ENCODE results near the gene OR1J1. TPM values are rescaled to one million over a fixed set of nuclear protein-coding genes. Genes with fewer than 3 reads are reported as not detected.

The OR1J1 gene
- total RNA-seq, 2 donors from 2014 or later, result not detected

- Histone ChIP-seq H3K4me1 (ENCODE audit: control insufficient read depth, insufficient read depth, low read length) (no peaks in the 10 kb centered on the region), H3K27me3 (ENCODE audit: control insufficient read depth, insufficient read depth, low read length, poor library complexity, severe bottlenecking) (no peaks in the 10 kb centered on the region), H3K36me3 (ENCODE audit: control insufficient read depth, insufficient read depth, low read length) (no peaks in the 10 kb centered on the region), H3K27ac (ENCODE audit: low read depth, low read length) (no peak overlapping the region), H3K9me3 (ENCODE audit: control insufficient read depth, low read length) (peaks cover 28% of the 10 kb centered on the region), H3K9ac (ENCODE audit: extremely low read depth, low read length, poor library complexity, severe bottlenecking) (no peak overlapping the region), H3K4me3 (ENCODE audit: low read length) (no peak overlapping the region)
- peaks cover 20% of the 10 kb centered on the region for H3K27me3 Mint-ChIP-seq (ENCODE audit: insufficient read depth)
- TF ChIP-seq CTCF (conservative IDR thresholded peaks at IDR 0.05), result no peak
- 92 to 94% methylated on average over 2 of the region's 2 CpGs for WGBS, 2 experiments (ENCODE audit: insufficient coverage in 1 of 2, insufficient read length in 1 of 2)
- no peaks in the 10 kb centered on the region for H3K36me3 Mint-ChIP-seq (ENCODE audit: low read depth)
- no peaks in the 10 kb centered on the region for H3K4me1 Mint-ChIP-seq
- H3K27ac Mint-ChIP-seq, result no peak overlapping the region
- peaks cover 49% of the 10 kb centered on the region for H3K9me3 Mint-ChIP-seq
- DNase-seq, result no peak
- H3K4me3 Mint-ChIP-seq, result no peak overlapping the region
These were observed 32.5 kb downstream of the OR1J1 start for GRCh38 chr9:122445155-122445749.

- WGBS, 2 experiments (ENCODE audit: insufficient coverage in 1 of 2, insufficient read length in 1 of 2), result 66 to 78% methylated on average over 2 to 5 of the region's 5 CpGs
- Mint-ChIP-seq H3K9me3 (peaks cover 52% of the 10 kb centered on the region), H3K36me3 (ENCODE audit: low read depth) (no peaks in the 10 kb centered on the region)
These were observed 33.5 kb downstream of the OR1J1 start for GRCh38 chr9:122444041-122444733.

GRCh38 chr9:122442568-122442967, 35.2 kb downstream of the OR1J1 start:
- Histone ChIP-seq H3K4me1 (ENCODE audit: control insufficient read depth, insufficient read depth, low read length) (no peaks in the 10 kb centered on the region), H3K9me3 (ENCODE audit: control insufficient read depth, low read length) (peaks cover 26% of the 10 kb centered on the region), H3K36me3 (ENCODE audit: control insufficient read depth, insufficient read depth, low read length) (no peaks in the 10 kb centered on the region), H3K27ac (ENCODE audit: low read depth, low read length) (no peak overlapping the region), H3K27me3 (ENCODE audit: control insufficient read depth, insufficient read depth, low read length, poor library complexity, severe bottlenecking) (no peaks in the 10 kb centered on the region), H3K4me3 (ENCODE audit: low read length) (no peak overlapping the region), H3K9ac (ENCODE audit: extremely low read depth, low read length, poor library complexity, severe bottlenecking) (no peak overlapping the region)
- 69% methylated on average over 1 of the region's 1 CpG; no CpG with 5 or more reads in 1 of the 2 experiments for WGBS, 2 experiments (ENCODE audit: insufficient coverage in 1 of 2, insufficient read length in 1 of 2)
- H3K4me3 Mint-ChIP-seq, result no peak overlapping the region
- peaks cover 37% of the 10 kb centered on the region for H3K9me3 Mint-ChIP-seq
- no peak for TF ChIP-seq CTCF (conservative IDR thresholded peaks at IDR 0.05)
- no peaks in the 10 kb centered on the region for H3K36me3 Mint-ChIP-seq (ENCODE audit: low read depth)
- H3K27ac Mint-ChIP-seq, result no peak overlapping the region
- H3K27me3 Mint-ChIP-seq (ENCODE audit: insufficient read depth), result peaks cover 20% of the 10 kb centered on the region
- no peak for DNase-seq
- H3K4me1 Mint-ChIP-seq, result no peaks in the 10 kb centered on the region

More at GRCh38 chr9:122444041-122444733, 33.5 kb downstream of the OR1J1 start:
- Histone ChIP-seq H3K4me3 (ENCODE audit: low read length) (no peak overlapping the region), H3K9me3 (ENCODE audit: control insufficient read depth, low read length) (peaks cover 28% of the 10 kb centered on the region), H3K27ac (ENCODE audit: low read depth, low read length) (no peak overlapping the region), H3K4me1 (ENCODE audit: control insufficient read depth, insufficient read depth, low read length) (no peaks in the 10 kb centered on the region), H3K36me3 (ENCODE audit: control insufficient read depth, insufficient read depth, low read length) (no peaks in the 10 kb centered on the region), H3K9ac (ENCODE audit: extremely low read depth, low read length, poor library complexity, severe bottlenecking) (no peak overlapping the region), H3K27me3 (ENCODE audit: control insufficient read depth, insufficient read depth, low read length, poor library complexity, severe bottlenecking) (no peaks in the 10 kb centered on the region)
- TF ChIP-seq CTCF (conservative IDR thresholded peaks at IDR 0.05), result no peak
- DNase-seq, result no peak
- H3K4me3 Mint-ChIP-seq, result no peak overlapping the region
- no peak overlapping the region for H3K27ac Mint-ChIP-seq
- no peaks in the 10 kb centered on the region for H3K4me1 Mint-ChIP-seq
- H3K27me3 Mint-ChIP-seq (ENCODE audit: insufficient read depth), result peaks cover 20% of the 10 kb centered on the region

Other genes with a start within 250 kb of the OR1J1 start
- gene LHX6, start 249.0 kb downstream of the OR1J1 start, total RNA-seq, result under 1 TPM in 1 of 2 donors, not detected in 1; 0.37 TPM
- 10 to 100 TPM; 15.7 to 17.3 TPM for gene RBM18, start 213.1 kb downstream of the OR1J1 start, total RNA-seq
- 10 to 100 TPM; 25.8 to 27.6 TPM for gene MRRF, start 213.0 kb downstream of the OR1J1 start, total RNA-seq
- 1 to 10 TPM in 1 of 2 donors, under 1 TPM in 1; 0.84 to 1.1 TPM for gene PTGS1, start 106.9 kb downstream of the OR1J1 start, total RNA-seq
- gene OR1J2, start 32.9 kb upstream of the OR1J1 start, total RNA-seq, result not detected
- gene OR1J4, start 41.2 kb upstream of the OR1J1 start, total RNA-seq, result not detected
- not detected for gene OR1N1, start 49.4 kb upstream of the OR1J1 start, total RNA-seq
- gene OR1N2, start 75.2 kb upstream of the OR1J1 start, total RNA-seq, result not detected
- gene OR1L8, start 105.5 kb upstream of the OR1J1 start, total RNA-seq, result not detected
- not detected for gene OR1Q1, start 136.8 kb upstream of the OR1J1 start, total RNA-seq
- gene OR1B1, start 179.7 kb upstream of the OR1J1 start, total RNA-seq, result not detected
- gene OR1L1, start 183.8 kb upstream of the OR1J1 start, total RNA-seq, result not detected
- not detected for gene OR1L3, start 197.2 kb upstream of the OR1J1 start, total RNA-seq
- not detected for gene OR1L4, start 246.1 kb upstream of the OR1J1 start, total RNA-seq

Data from endodermal cell (in vitro differentiated cells).